ENCODE data around the gene STX18. TPM values are rescaled to one million over a fixed set of nuclear protein-coding genes. Genes with fewer than 3 reads are reported as not detected.

The STX18 gene
- total RNA-seq, 1 donor from 2014 or later, result 24.0 TPM

DNA sequence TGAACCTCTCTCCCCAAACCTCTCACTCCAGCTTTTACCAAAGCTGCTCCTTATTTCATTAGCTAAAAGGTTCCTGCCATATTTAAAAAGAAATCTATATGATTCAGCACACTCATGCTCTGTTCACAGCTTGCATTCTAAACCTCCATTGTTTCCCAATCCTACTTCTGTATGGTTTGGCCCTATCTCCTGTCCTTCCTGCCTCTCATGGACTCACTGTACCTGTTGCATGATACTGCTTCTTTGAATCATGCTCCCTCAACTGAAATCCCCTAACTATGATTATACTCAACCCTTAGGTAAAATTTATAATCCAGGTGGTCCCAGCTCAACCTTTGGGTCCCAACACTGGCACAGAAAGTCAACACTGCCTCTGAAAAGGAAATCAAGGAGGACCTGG, 6.3 kb downstream of the STX18 start:
- Histone ChIP-seq H3K36me3 (ENCODE audit: insufficient read depth, low read length) (no peaks in the 10 kb centered on the region), H3K4me1 (ENCODE audit: insufficient read depth, low read length) (peaks cover under 1% of the 10 kb centered on the region), H3K9me3 (ENCODE audit: insufficient read depth, low read depth, low read length) (no peaks in the 10 kb centered on the region), H3K27me3 (ENCODE audit: insufficient read depth, low read length) (no peaks in the 10 kb centered on the region), H3K9ac (ENCODE audit: low read length) (no peak overlapping the region), H3K27ac (ENCODE audit: low read depth, low read length) (no peak overlapping the region), H3K4me2 (ENCODE audit: low read length) (no peak overlapping the region), H2AFZ (ENCODE audit: low read depth, low read length) (no peak overlapping the region), H3K79me2 (ENCODE audit: insufficient read depth, low read length) (peaks cover 92% of the 10 kb centered on the region), H3K4me3 (ENCODE audit: insufficient read depth, low read depth, low read length) (no peak overlapping the region), H4K20me1 (ENCODE audit: insufficient read depth, low read length) (peaks cover 80% of the 10 kb centered on the region)
- no peaks in the 10 kb centered on the region for H3K27me3 Mint-ChIP-seq (ENCODE audit: low read depth, unreplicated experiment)
- peaks cover 5% of the 10 kb centered on the region for H3K4me1 Mint-ChIP-seq (ENCODE audit: low read depth, unreplicated experiment)
- no peak overlapping the region for H3K27ac Mint-ChIP-seq (ENCODE audit: unreplicated experiment)
- H3K4me3 Mint-ChIP-seq (ENCODE audit: unreplicated experiment), result no peak overlapping the region
- no peak for TF ChIP-seq EZH2 (IDR thresholded peaks at IDR 0.05; ENCODE audit: insufficient read depth, low read length)
- TF ChIP-seq, protein P1, sequence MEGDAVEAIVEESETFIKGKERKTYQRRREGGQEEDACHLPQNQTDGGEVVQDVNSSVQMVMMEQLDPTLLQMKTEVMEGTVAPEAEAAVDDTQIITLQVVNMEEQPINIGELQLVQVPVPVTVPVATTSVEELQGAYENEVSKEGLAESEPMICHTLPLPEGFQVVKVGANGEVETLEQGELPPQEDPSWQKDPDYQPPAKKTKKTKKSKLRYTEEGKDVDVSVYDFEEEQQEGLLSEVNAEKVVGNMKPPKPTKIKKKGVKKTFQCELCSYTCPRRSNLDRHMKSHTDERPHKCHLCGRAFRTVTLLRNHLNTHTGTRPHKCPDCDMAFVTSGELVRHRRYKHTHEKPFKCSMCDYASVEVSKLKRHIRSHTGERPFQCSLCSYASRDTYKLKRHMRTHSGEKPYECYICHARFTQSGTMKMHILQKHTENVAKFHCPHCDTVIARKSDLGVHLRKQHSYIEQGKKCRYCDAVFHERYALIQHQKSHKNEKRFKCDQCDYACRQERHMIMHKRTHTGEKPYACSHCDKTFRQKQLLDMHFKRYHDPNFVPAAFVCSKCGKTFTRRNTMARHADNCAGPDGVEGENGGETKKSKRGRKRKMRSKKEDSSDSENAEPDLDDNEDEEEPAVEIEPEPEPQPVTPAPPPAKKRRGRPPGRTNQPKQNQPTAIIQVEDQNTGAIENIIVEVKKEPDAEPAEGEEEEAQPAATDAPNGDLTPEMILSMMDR (IDR thresholded peaks at IDR 0.05; ENCODE audit: insufficient read depth, low read depth, low read length), result no peak
- FAIRE-seq, result no peak
- no peaks in the 10 kb centered on the region for H3K9me3 Mint-ChIP-seq (ENCODE audit: unreplicated experiment)
- DNase-seq (ENCODE audit: low read depth), result no peak
- peaks cover 2% of the 10 kb centered on the region for H3K36me3 Mint-ChIP-seq (ENCODE audit: low read depth, unreplicated experiment)

DNA sequence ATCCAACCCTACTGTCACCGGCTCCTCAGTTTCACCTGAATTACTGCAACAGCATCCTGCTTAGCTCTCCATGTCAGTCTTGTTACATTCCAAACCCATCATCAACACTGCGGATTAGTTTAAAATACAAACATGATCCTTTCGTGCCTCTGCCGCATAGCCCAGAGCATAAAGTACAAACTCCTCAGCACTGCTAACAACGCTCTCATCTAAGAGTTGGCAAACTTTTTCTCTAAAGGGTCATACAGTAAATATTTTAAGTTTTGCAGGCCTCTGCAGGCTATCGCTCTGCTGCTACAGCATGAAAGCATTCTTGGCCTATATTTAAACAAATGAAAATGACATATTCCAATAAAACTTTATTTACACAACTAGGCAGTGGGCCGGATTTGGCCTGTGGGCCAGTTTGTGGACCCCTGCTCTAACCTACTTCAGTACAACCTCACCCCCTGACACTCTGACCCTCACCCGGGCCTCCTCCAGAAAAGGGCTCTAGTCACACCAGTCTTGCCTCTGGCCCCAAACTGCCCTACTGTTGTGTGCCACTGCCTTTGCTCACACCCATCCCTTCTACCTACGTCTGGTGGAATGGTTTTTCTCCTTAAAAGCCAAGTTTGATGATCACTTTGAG, 7.2 kb downstream of the STX18 start:
- no peaks in the 10 kb centered on the region for H3K27me3 Mint-ChIP-seq (ENCODE audit: low read depth, unreplicated experiment)
- no peak overlapping the region for H3K4me3 ChIP-seq (ENCODE audit: insufficient read depth, low read depth, low read length)
- no peak overlapping the region for H3K27ac ChIP-seq (ENCODE audit: low read depth, low read length)
- H3K27ac Mint-ChIP-seq (ENCODE audit: unreplicated experiment), result no peak overlapping the region
- peaks cover 73% of the 10 kb centered on the region for H4K20me1 ChIP-seq (ENCODE audit: insufficient read depth, low read length)
- H3K79me2 ChIP-seq (ENCODE audit: insufficient read depth, low read length), result peaks cover 87% of the 10 kb centered on the region
- H3K4me1 ChIP-seq (ENCODE audit: insufficient read depth, low read length), result no peaks in the 10 kb centered on the region
- TF ChIP-seq, protein P1 (IDR thresholded peaks at IDR 0.05; ENCODE audit: insufficient read depth, low read depth, low read length), result no peak
- TF ChIP-seq EZH2 (IDR thresholded peaks at IDR 0.05; ENCODE audit: insufficient read depth, low read length), result no peak
- H3K36me3 ChIP-seq (ENCODE audit: insufficient read depth, low read length), result no peaks in the 10 kb centered on the region
- H3K27me3 ChIP-seq (ENCODE audit: insufficient read depth, low read length), result no peaks in the 10 kb centered on the region
- FAIRE-seq, result no peak
- peaks cover 2% of the 10 kb centered on the region for H3K36me3 Mint-ChIP-seq (ENCODE audit: low read depth, unreplicated experiment)
- no peak for DNase-seq (ENCODE audit: low read depth)
- no peak overlapping the region for H3K9ac ChIP-seq (ENCODE audit: low read length)
- H3K4me2 ChIP-seq (ENCODE audit: low read length), result no peak overlapping the region
- H3K4me1 Mint-ChIP-seq (ENCODE audit: low read depth, unreplicated experiment), result no peaks in the 10 kb centered on the region
- no peak overlapping the region for H3K4me3 Mint-ChIP-seq (ENCODE audit: unreplicated experiment)
- no peaks in the 10 kb centered on the region for H3K9me3 Mint-ChIP-seq (ENCODE audit: unreplicated experiment)
- H3K9me3 ChIP-seq (ENCODE audit: insufficient read depth, low read depth, low read length), result no peaks in the 10 kb centered on the region
- H2AFZ ChIP-seq (ENCODE audit: low read depth, low read length), result no peak overlapping the region

DNA sequence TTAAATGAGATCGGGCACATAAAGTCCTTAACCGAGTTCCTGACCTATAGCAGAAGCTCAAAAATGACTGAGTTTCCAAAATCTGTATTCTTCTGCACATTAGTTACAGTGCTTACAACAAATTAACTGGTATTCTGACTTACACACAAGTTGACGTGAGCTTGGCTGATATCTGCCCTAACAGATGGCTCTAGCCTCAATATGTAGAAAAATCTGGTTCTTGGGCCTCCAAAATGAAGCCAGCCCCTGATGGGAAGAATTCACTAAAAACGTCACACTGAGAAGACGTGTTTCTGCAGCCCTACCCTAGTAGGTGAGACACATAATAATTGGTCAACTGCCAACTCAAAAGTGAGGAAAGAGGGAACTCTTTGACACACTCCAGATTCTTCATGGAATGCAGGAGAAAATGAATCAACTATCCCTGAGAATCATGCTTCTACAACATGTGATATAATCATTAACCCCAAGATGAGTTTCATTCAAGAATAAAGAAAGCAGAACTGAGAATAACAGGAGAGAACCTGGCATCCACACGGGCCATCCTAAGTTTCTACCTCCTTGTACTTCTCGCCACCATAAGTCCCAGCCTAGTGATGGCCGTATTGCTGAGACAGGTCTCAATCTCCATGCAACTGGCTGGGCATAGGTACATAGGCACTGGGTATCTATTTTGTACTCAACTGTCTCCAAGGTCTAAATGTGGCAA, 8.2 kb downstream of the STX18 start:
- Histone ChIP-seq H3K4me3 (ENCODE audit: insufficient read depth, low read depth, low read length) (no peak overlapping the region), H4K20me1 (ENCODE audit: insufficient read depth, low read length) (peaks cover 75% of the 10 kb centered on the region), H3K4me1 (ENCODE audit: insufficient read depth, low read length) (no peaks in the 10 kb centered on the region), H3K36me3 (ENCODE audit: insufficient read depth, low read length) (no peaks in the 10 kb centered on the region), H3K27me3 (ENCODE audit: insufficient read depth, low read length) (no peaks in the 10 kb centered on the region), H3K9me3 (ENCODE audit: insufficient read depth, low read depth, low read length) (no peaks in the 10 kb centered on the region), H3K79me2 (ENCODE audit: insufficient read depth, low read length) (peaks cover 82% of the 10 kb centered on the region), H3K27ac (ENCODE audit: low read depth, low read length) (no peak overlapping the region), H3K4me2 (ENCODE audit: low read length) (no peak overlapping the region), H3K9ac (ENCODE audit: low read length) (no peak overlapping the region), H2AFZ (ENCODE audit: low read depth, low read length) (no peak overlapping the region)
- Mint-ChIP-seq H3K27me3 (ENCODE audit: low read depth, unreplicated experiment) (no peaks in the 10 kb centered on the region), H3K4me1 (ENCODE audit: low read depth, unreplicated experiment) (no peaks in the 10 kb centered on the region), H3K27ac (ENCODE audit: unreplicated experiment) (no peak overlapping the region), H3K36me3 (ENCODE audit: low read depth, unreplicated experiment) (peaks cover 2% of the 10 kb centered on the region), H3K4me3 (ENCODE audit: unreplicated experiment) (no peak overlapping the region), H3K9me3 (ENCODE audit: unreplicated experiment) (no peaks in the 10 kb centered on the region)
- FAIRE-seq, result no peak
- DNase-seq (ENCODE audit: low read depth), result no peak
- TF ChIP-seq, protein P1 (IDR thresholded peaks at IDR 0.05; ENCODE audit: insufficient read depth, low read depth, low read length), result no peak
- no peak for TF ChIP-seq EZH2 (IDR thresholded peaks at IDR 0.05; ENCODE audit: insufficient read depth, low read length)

Measured in astrocyte (in vitro differentiated cells and primary cell).